Measurements from ENCODE around the gene MTA1. TPM values are rescaled to one million over a fixed set of nuclear protein-coding genes. Genes with fewer than 3 reads are reported as not detected.

MTA1 gene
- total RNA-seq, 1 donor: 52.7 TPM

- TF ChIP-seq CTCF (IDR thresholded peaks at IDR 0.05; ENCODE audit: insufficient read depth, low read depth, low read length): no peak
- DNase-seq (ENCODE audit: low read depth): no peak
- H3K4me3 ChIP-seq (ENCODE audit: low read depth, low read length): no peak overlapping the region
These were observed 65.4 kb downstream of the MTA1 start for GRCh38 chr14:105484997-105485393.

GRCh38 chr14:105485739-105486162, 66.1 kb downstream of the MTA1 start:
- no peak overlapping the region for H3K4me3 ChIP-seq (ENCODE audit: low read depth, low read length)
- TF ChIP-seq CTCF (IDR thresholded peaks at IDR 0.05; ENCODE audit: insufficient read depth, low read depth, low read length): peak; percentile 19
- DNase-seq (ENCODE audit: low read depth): no peak

GRCh38 chr14:105486163-105486973, 66.7 kb downstream of the MTA1 start, which contains the start of gene CRIP1:
TSS of gene CRIP1 (plus strand) at chr14:105486886. CDS start at chr14:105487260, 374 bp downstream.
- H3K4me3 ChIP-seq (ENCODE audit: low read depth, low read length): peak within 1 kb of the TSS; percentile 37
- TF ChIP-seq CTCF (IDR thresholded peaks at IDR 0.05; ENCODE audit: insufficient read depth, low read depth, low read length): no peak
- DNase-seq (ENCODE audit: low read depth): no peak

GRCh38 chr14:105486974-105487448, 67.4 kb downstream of the MTA1 start:
- H3K4me3 ChIP-seq (ENCODE audit: low read depth, low read length): peak overlapping the region; percentile 37
- TF ChIP-seq CTCF (IDR thresholded peaks at IDR 0.05; ENCODE audit: insufficient read depth, low read depth, low read length): no peak
- no peak for DNase-seq (ENCODE audit: low read depth)

GRCh38 chr14:105487449-105487985, 67.9 kb downstream of the MTA1 start:
- no peak for TF ChIP-seq CTCF (IDR thresholded peaks at IDR 0.05; ENCODE audit: insufficient read depth, low read depth, low read length)
- DNase-seq (ENCODE audit: low read depth): no peak
- H3K4me3 ChIP-seq (ENCODE audit: low read depth, low read length): peak overlapping the region; percentile 37

GRCh38 chr14:105487986-105488777, 68.6 kb downstream of the MTA1 start:
- DNase-seq (ENCODE audit: low read depth): no peak
- TF ChIP-seq CTCF (IDR thresholded peaks at IDR 0.05; ENCODE audit: insufficient read depth, low read depth, low read length): no peak
- H3K4me3 ChIP-seq (ENCODE audit: low read depth, low read length): peak overlapping the region; percentile 6
